PFSK-1 (cell line): ENCODE measurements around the gene RTF1.

Source experiments
- POLR2AphosphoS5 ChIP-seq: IDR thresholded peaks from 2 replicates; pipeline ENCODE4 v1.6.1; 2012; ENCODE audit warnings: low read depth, mild to moderate bottlenecking, control low read depth, low read length, moderate library complexity
- TF ChIP-seq, protein P1 (sequence below), 2 experiments: IDR thresholded peaks; 2 replicates each; pipeline versions ENCODE4 v1.6.1 to v1.8.0; 2011 to 2012; ENCODE audit warnings: low read depth in 2 of 2, low read length in 2 of 2, control low read depth in 1 of 2, inconsistent platforms in 1 of 2, mild to moderate bottlenecking in 1 of 2, moderate library complexity in 1 of 2; ENCODE audit not compliant: insufficient read depth in 1 of 2

- no peak for TF ChIP-seq POLR2AphosphoS5
- TF ChIP-seq, protein P1, sequence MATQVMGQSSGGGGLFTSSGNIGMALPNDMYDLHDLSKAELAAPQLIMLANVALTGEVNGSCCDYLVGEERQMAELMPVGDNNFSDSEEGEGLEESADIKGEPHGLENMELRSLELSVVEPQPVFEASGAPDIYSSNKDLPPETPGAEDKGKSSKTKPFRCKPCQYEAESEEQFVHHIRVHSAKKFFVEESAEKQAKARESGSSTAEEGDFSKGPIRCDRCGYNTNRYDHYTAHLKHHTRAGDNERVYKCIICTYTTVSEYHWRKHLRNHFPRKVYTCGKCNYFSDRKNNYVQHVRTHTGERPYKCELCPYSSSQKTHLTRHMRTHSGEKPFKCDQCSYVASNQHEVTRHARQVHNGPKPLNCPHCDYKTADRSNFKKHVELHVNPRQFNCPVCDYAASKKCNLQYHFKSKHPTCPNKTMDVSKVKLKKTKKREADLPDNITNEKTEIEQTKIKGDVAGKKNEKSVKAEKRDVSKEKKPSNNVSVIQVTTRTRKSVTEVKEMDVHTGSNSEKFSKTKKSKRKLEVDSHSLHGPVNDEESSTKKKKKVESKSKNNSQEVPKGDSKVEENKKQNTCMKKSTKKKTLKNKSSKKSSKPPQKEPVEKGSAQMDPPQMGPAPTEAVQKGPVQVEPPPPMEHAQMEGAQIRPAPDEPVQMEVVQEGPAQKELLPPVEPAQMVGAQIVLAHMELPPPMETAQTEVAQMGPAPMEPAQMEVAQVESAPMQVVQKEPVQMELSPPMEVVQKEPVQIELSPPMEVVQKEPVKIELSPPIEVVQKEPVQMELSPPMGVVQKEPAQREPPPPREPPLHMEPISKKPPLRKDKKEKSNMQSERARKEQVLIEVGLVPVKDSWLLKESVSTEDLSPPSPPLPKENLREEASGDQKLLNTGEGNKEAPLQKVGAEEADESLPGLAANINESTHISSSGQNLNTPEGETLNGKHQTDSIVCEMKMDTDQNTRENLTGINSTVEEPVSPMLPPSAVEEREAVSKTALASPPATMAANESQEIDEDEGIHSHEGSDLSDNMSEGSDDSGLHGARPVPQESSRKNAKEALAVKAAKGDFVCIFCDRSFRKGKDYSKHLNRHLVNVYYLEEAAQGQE (IDR thresholded peaks at IDR 0.05; ENCODE audit: insufficient read depth in 1 of 2, low read depth in 2 of 2, low read length in 2 of 2) = no peak
These were observed 15.0 kb upstream of the RTF1 start for GRCh38 chr15:41401904-41402267.
